ENCODE measurements around the gene DNAJC4.

- TF ChIP-seq RCOR1 (IDR thresholded peaks at IDR 0.05; ENCODE audit: low read depth, low read length) = no peak
- TF ChIP-seq CTCF (IDR thresholded peaks at IDR 0.05) = no peak
- TF ChIP-seq TP53 (CRISPR knock-in tag; IDR thresholded peaks at IDR 0.05) = no peak
- no peak for TF ChIP-seq MYC (IDR thresholded peaks at IDR 0.05; ENCODE audit: borderline replicate concordance, low read length)
- no peak for TF ChIP-seq POLR2A (IDR thresholded peaks at IDR 0.05; ENCODE audit: low read length)
Measured at GRCh38 chr11:64216879-64217278, 13.5 kb upstream of the DNAJC4 start.

All from A549 (cell line).